SU-DHL-6 (cell line): ENCODE measurements around the gene DNM2.

ENCODE experiments used
- CTCF ChIP-seq: fragments of 200-600 bp; sonication (generic); IDR thresholded peaks from one replicate; pipeline ENCODE4 v1.5.1; 2017; ENCODE audit warnings: antibody characterized with exemption, mild to moderate bottlenecking, low read length, moderate library complexity; ENCODE audit not compliant: insufficient read depth, poor library complexity, severe bottlenecking
- EZH2phosphoT487 ChIP-seq: fragments of 200-600 bp; sonication (generic), shearing (Covaris generic); conservative IDR thresholded peaks from 2 replicates; pipeline ENCODE4 v1.6.1; 2018; ENCODE audit warnings: mild to moderate bottlenecking, antibody characterized with exemption, low read length, moderate library complexity, mixed read lengths

GRCh38 chr19:10874024-10874423, 156.1 kb downstream of the DNM2 start:
- TF ChIP-seq CTCF (no peak), EZH2phosphoT487 (no peak)
